SK-N-SH (cell line): ENCODE data around the gene TENT5A.

ENCODE experiments used
- FOXJ3 ChIP-seq: sonication (generic); formaldehyde crosslinking; IDR thresholded peaks from 2 replicates; pipeline ENCODE4 v1.5.1; 2020; ENCODE audit warnings: mild to moderate bottlenecking, missing genetic modification reagents
- TF ChIP-seq, protein P1 (sequence below): fragments of 200-600 bp; sonication (generic); IDR thresholded peaks from 2 replicates; pipeline ENCODE4 v1.6.1; 2017; ENCODE audit warnings: antibody characterized with exemption, mild to moderate bottlenecking, moderate library complexity

DNA sequence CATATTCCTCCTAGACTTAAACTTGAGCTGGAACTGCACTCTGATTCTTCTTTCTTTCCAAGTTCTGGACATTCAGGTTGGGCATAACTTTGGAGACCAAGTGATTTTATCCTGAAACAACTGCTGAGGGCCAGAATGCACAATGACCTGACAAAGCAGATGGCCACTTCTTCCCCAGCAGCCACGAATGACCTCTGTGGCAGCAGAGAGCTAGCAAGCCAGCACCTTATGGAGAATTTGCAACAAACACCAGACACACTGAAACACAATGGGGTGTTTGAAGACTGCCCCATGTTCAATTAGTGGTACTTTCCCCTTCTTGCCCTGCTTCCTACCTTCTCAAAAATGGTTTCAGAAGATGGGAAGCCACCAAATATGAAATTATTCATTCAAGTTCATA, 4.2 kb upstream of the TENT5A start:
- TF ChIP-seq, protein P1, sequence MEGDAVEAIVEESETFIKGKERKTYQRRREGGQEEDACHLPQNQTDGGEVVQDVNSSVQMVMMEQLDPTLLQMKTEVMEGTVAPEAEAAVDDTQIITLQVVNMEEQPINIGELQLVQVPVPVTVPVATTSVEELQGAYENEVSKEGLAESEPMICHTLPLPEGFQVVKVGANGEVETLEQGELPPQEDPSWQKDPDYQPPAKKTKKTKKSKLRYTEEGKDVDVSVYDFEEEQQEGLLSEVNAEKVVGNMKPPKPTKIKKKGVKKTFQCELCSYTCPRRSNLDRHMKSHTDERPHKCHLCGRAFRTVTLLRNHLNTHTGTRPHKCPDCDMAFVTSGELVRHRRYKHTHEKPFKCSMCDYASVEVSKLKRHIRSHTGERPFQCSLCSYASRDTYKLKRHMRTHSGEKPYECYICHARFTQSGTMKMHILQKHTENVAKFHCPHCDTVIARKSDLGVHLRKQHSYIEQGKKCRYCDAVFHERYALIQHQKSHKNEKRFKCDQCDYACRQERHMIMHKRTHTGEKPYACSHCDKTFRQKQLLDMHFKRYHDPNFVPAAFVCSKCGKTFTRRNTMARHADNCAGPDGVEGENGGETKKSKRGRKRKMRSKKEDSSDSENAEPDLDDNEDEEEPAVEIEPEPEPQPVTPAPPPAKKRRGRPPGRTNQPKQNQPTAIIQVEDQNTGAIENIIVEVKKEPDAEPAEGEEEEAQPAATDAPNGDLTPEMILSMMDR, result no peak
- TF ChIP-seq FOXJ3, result no peak
